T1000 (cell line): ENCODE results near the gene YPEL2.
"Not testable (repeated sequence)": the region's sequence is repeated elsewhere in the genome, so short reads cannot be mapped to it uniquely, and the experiment has no call there.

Experiments
- DNase-seq: peaks from one replicate; lab custom pipeline; 2025; ENCODE audit warnings: mixed read lengths; lab: John Stamatoyannopoulos, UW

Gene YPEL2, protein sequence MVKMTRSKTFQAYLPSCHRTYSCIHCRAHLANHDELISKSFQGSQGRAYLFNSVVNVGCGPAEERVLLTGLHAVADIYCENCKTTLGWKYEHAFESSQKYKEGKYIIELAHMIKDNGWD

DNA sequence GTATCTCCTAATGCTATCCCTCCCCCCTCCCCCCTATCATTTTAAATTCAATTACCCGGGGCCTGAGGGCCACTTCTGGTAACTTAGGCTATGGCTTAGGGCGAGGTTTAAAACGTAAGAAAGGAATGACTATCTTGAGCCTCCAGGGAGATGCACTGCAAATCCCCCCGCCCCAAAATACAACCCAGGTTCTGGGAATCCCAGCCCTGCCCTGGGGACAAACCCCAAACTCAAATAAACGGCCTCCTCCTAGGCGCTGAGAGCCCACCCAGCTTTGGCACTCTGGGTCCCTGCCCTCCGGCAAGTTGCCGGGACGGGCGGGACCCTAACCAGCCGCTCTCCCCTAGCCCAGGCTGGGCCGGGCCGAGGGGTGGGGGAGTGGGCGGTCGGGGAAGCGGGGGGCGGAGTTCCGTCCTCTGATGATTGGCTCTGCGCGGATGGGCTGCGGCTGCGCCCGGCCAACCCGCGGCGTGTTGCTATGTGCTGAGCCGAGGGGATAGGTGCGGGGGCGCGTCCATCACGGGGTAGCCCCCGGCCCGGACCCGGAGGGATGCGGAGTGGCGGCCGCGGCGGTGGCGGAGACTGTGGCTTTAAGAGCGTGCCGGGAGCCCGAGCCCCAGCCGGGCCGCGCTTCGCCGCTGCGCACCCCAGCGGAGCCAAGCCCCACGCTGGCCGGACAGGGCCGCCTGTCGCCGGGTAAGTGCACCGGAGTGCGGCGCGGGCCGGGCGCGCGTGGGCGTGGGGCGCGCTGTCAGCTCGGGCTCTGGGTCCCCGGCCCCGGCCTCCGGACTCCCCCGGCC, at the start of gene YPEL2:
TSS of gene YPEL2 (plus strand) at position 527 of the 800 bp plus-strand sequence. CDS start 21,755 bp downstream, outside the sequence.
- peak; percentile 85 for DNase-seq

DNA sequence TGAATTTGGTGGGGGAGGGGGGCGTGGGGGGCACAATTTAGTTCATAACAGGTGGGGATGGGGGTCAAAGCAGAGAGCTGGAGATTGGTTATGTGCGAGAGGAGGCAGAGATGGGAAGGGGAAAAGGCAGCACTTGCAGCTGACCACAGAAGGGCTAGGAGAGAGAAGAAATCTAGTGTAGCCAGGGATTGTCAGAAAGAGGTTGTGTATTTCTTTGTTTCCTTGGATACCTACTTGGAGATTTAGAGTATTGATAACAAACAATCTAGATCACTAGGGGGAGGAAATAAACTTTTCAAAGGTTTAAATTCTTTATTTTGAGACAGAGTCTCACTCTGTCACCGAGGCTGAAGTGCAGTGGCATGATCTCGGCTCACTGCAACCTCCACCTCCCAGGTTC, 47.1 kb upstream of the YPEL2 start:
- no peak for DNase-seq

DNA sequence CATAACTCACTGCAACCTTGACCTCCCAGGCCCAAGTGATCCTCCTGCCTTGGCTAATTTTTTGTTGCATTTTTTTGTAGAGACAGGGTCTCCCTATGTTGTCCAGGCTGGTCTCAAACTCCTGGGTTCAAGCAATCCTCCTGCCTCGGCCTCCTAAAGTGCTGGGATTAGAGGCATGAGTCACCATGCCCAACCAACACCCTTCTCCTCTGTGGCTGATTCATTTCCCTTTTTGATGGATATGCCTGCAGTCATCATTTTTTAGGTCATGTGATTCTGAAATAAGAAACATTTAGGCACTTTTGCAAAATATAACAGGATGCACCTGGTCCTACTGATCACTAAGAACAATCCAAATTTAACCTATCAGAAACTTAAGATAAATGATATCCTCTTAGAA, 44.0 kb upstream of the YPEL2 start:
- DNase-seq: no peak

DNA sequence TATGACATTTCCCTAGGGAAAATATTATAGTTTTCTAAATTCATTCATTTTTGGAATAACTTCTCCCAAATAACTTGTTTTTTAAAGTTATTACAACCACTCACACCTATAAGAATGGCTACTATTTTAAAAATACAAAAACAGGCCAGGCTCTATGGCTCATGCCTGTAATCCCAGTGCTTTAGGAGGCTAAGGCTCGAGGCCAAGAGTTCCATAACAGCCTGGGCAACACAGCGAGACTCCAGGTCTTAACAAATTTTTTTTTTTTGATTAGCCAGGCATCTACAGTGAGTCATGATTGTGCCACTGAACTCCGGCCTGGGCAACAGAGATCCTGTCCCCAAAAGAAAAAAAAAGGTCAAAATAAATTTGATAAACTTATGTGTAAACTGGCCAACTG, 43.6 kb upstream of the YPEL2 start:
- no peak for DNase-seq

DNA sequence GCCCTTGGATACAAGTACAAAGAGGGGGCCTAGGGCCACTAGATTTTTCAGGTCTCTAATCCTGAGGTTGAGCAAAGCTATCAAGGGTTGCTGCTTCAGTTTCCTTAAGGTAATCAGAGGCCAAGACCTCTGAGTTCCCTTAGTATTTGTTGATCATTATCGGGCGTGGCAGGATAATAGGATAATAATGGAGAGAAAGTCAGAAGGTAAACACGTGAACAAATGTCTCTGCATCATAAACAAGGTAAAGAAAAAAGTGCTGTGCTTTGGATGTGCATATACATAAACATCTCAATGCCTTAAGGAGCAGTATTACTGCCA, 41.5 kb upstream of the YPEL2 start:
- no peak for DNase-seq

DNA sequence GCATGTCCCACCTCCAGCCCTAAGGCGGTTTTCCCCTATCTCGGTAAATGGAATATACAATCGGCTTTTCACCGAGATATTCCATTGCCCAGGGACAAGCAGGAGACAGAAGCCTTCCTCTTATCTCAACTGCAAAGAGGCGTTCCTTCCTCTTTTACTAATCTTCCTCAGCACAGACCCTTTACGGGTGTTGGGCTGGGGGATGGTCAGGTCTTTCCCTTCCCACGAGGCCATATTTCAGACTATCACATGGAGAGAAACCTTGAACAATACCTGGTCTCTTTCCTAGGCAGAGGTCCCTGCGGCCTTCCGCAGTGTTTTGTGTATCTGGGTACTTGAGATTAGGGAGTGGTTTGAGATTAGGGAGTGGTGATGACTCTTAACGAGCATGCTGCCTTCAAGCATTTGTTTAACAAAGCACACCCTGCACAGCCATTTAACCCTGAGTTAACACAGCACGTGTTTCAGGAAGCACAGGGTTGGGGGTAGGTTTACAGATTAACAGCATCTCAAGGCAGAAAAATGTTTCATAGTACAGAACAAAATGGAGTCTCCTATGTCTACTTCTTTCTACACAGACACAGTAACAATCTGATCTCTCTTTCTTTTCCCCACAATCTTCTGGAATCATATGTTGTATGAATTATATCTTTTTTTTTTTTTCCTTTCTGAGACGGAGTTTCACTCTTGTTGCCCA, 41.0 kb upstream of the YPEL2 start:
- not testable (repeated sequence) for DNase-seq

DNA sequence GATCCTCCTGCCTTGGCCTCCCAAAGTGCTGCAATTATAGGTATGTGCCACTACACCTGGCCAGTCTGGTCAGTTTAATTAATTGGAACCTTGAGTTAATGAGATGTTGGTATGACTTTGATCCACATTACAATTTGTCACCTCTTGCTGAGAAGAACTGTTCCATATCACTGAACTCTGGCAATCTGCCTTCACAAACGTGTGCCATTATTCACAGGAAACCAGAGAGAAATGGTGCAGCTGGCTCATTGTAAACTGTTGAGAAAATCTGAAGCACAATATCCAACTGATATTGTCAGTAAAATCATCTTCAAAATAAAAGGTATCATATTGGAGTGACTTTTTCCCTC, 39.3 kb upstream of the YPEL2 start:
- no peak for DNase-seq

DNA sequence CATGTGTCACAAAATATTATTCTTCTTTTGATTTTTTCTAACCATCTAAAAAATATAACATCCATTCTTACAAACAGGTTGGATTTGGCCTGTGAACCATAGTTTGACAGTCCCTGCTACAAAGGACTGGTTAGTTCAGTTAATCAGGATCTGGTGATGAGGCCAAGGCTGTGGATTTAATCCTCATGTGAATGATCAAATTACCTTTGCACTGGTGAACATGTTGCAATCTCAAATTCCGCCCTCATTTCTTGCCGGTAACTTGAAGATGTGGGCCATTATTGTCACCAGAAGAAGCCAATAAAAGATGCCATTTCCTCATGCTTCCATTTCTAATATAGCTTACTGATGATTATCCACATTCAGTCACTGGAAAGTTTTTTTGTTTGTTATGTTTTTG, 35.3 kb upstream of the YPEL2 start:
- no peak for DNase-seq

DNA sequence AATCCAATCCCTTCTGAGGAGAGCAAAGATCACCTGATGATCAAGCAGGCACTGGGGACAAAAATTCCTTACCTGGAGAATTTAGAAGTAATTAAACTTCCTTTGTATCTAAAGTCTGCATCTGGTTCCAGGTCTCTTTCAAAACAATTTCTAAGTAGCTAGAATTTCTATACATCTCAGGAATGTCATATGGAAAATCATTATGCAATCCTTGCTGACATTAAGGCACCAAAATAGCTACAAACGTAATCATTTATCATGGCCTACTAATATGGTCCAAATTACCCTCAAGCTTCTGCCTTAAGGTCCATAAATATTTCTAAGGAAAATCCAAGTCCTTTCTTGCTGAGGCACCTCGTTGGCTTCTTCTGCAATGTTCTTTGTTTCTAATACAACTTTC, 32.9 kb upstream of the YPEL2 start:
- DNase-seq: no peak

DNA sequence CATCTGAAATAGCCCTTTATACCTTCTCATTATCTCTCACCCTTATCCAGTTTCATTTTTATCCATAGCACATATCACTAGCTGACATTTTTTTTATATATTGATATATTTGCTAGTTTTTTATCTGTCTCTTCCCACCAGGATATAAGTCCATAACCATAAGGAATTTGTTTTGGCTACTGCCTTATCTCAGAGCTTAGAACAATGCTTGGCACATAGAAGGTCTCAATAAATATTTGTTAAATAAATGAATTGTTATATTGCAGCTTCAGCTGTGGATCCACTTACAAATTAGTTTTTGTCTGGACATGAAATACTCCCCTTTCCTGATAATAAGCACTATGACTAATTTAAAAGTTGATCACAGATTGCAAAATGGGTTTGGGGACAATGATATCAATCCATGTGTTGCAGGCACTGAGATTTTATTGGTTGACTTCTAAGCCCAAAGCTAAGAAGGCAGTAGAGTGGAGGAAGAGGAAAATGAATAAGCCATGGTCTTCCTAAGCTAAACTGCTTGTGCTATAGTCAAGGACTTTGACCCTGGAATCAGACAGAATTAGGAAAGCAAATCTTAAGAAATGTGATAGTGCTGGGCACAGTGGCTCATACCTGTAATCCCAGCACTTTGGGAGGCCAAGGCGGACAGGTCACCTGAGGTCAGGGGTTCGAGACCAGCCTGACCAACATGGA, 31.9 kb upstream of the YPEL2 start:
- DNase-seq: no peak

DNA sequence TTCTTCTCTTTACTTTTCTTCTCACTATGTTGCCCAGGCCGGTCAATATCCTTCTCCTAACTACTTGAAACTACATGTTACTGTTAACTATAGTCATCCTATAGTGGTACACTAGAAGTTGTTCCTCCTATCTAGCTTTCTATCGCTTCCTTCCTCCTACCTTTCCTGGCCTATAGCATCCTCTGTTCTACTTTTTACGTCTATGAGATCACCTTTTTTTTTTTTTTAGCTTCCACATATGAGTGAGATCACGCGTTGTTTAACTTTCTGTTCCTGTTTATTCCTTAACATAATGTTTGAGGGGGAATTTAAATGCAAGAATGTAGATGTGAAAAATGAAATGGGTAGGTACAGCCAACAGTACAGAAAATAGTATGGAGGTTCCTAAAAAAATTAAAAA, 30.5 kb upstream of the YPEL2 start:
- DNase-seq: no peak

DNA sequence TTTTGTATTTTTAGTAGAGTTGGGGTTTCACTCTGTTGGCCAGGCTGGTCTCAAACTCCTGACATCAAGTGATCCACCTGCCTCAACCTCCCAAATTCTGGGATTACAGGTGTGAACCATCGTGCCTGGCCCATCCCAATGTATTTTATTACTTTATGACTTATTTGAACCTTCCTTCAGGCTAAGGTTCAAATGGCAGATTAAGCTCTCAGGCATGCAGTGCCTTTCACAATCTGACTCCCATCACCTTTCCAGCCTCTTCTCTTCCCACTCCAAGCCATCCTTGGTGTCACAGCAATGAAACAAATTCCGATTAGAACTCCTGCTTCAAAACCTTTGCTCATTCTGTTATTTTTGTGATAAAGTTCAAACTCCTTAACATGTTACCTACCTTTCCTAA, 26.6 kb upstream of the YPEL2 start:
- no peak for DNase-seq

DNA sequence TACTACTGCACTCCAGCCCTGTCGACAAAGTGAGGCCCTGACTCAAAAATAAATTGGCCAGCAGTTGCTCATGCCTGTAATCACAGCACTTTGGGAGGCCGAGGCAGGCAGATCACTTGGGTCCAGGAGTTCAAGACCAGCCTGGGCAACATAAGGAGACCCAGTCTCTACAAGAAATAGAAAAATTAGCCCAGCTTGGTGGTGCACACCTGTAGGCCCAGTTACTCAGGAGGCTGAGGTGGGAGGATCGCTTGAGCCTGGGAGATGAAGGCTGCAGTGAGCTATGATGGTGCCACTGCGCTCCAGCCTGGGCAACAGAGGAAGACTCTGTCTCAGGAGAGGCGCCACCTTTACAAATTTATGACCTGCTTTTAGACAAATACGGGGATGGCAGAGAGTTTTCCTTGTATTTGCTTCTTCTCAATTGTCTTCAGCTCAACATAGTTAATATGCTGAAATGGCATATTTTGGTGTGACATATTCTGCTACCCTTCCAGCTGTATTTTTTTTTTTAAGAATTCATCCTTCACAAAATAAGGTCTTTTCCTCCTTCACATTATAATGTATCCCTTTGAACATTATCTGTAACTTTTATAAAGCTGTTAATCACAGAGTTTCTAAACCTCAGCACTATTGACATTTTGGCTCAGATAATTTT, 21.1 kb upstream of the YPEL2 start:
- DNase-seq: no peak

DNA sequence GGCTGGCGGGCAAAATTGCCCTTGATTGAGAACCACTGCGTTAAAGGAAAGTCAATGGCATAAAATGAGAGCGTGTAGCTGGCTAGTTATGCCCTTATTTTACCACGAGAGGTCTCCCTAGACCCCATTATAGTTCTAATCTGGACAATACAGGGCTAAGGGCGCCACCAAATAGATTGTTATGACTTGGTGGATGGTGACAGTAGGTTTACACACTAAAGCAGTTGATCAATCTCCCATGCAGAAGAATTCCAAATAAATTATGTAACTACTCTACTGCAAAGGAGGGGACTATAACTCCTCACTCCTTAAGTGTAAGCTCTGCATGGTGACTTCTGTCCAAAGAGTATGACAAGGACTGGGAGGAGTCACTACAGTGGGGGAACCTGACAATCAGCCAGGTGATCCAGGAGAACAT, 20.4 kb upstream of the YPEL2 start:
- peak; percentile 8 for DNase-seq

DNA sequence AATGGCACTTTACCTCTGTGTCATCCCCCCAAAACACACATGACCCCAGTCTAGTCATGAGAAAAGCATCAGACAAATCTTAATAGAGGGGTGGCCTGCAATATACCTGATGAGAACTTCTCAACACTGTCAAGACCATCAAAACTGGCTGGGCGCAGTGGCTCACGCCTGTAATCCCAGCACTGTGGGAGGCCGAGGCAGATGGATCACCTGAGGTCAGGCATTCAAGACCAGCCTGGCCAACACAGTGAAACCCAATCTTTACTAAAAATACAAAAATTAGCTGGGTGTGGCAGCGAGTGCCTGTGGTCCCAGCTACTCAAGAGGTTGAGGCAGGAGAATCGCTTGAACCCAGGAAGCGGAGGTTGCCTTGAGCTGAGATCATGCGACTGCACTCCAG, 19.9 kb upstream of the YPEL2 start:
- DNase-seq: not testable (repeated sequence)

DNA sequence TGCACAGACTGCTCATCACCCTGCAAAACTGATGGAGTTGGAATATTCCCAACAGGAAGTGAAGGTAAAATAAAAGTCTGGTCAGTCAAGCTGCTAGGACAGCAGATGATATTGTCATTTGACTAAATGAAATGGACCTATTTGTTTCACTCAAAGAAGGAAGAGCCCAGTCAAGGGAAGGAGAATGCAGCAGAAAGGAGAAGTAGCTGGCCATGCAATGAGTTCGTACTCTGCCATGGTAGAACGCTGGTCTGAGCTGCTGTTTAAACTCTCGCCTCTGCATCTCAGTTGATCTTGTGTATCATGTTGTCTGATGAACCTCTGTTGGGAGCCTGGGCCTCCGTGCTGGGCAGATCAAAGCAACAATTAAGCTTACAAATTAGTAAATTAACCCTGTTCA, 15.6 kb upstream of the YPEL2 start:
- DNase-seq: no peak

DNA sequence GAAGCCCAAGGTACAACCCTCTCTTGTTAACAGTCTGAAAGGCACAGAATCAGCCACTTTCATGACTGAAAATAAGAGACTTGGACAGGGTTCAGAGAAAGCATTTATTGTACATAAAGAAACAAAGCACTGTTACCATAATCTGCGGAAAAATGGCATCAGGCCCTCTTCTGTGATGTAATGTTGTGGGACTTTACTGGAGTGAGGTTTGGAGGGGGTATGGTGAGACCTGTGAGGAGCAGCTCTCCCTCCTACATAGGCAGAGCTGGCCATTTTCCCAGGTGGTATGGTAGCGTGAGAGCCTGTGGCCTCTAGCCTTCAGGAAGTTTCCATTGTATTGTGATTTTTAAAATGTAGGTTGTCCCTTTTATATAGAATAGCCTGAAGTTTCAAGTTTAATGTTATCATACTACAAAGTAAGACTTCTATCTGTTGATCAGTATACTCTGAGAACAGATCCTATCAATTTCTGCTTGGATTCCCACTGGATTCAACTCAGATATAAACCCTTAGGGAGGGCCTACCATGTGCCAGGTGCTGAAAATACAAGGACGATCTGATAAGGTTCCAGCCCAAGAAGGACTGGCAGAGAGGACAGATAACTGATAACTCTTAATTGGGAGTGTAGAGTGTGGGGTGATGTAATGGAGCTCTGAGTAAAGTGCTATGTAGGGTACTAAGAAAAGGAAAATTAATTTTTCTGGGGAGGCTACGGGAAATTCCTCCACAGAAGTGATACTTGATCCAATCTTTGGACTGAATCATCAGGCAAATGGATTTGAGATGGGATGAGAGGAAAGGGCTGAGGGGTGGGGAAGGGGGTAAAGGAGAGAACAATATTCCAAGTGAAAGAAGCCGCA, 4.1 kb upstream of the YPEL2 start:
- no peak for DNase-seq

DNA sequence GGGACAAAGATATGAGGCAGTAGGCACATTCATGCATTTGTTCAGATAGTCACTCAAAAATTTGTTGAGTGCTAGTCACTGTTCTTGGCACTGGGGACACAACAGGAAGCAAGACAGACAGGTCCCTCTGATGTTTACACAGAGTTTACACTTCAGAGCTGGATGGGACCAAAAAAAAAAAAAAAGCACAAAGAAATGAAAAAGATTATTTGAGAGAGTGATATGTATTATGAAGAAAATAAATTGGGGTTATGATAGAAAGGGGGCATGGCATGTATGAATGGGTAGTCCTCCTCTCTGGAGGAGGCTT, 3.5 kb upstream of the YPEL2 start:
- no peak for DNase-seq

DNA sequence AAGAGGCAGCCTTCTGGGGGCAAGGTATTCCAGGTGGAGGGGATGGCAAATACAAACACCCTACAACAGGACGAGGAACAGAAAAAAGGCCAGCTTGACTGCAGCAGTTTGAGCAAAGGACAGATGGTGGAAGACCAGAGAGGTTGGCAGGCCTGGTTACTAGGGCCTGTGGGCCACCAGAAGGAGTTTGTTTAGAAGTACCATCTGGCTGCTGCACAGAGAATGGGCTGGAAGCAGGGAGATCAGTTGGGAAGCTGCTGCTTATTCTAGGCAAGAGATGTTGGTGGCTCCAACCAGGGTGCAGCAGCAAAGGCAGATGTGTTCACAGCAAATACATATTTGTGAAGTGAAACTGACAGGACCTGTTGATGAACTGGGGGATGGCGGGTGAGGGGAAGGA, 2.9 kb upstream of the YPEL2 start:
- DNase-seq: no peak

DNA sequence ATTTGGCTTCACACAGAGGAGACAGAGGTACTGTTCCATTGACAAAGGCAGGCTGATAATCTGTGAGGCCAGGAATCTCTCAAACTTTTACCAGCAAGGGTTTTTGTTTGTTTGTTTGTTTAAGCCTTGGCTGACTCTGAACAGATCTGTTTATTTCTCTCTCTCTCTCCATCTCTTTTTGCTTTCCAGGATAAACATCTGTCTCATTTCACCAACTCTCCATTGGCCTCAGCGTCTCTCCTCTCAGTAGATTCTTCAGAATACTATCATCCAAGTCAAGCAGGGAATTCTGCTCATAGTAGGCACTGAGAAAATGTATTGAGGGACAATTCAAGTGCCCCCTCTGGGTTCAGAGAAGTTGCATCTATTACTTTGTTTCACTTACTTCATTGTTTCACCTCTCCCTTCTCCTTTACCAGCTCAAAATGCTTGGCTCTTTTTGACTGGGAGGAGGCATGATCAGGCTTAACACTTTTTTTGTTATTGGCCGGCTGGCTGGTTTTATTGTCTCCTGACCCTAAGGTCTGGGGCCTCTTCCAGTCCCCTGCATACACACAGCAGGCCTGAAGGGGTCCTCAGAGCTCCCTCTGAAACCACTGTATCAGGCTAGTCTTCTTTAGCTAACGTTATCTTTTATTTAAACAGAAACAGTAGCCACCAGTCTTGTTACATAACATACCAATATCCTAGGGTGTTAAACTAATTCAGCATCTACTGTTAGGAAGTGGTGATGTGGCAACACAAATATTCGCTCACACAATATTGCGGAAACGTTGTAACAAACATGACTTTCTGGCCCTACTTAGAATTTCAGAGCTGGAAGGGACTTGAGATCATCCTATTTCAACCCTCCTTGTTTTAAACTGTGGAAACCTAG, 2.0 kb upstream of the YPEL2 start:
- no peak for DNase-seq
